Panc1 (cell line): ENCODE measurements around the gene KCNK10. TPM values are rescaled to one million over a fixed set of nuclear protein-coding genes. Genes with fewer than 3 reads are reported as not detected.

Experiments used
- ATAC-seq: fragments of 200-7000 bp; cut with Tn5 transposase; 2 replicates; pipeline ENCODE4 v1.9.1; 2020; ENCODE audit warnings: mild to moderate bottlenecking, moderate library complexity
- BruUV-seq: library from RNA; stranded (reverse); fragments of 400-500 nt; replicated peaks from 2 replicates; lab custom pipeline; 2021; lab: Mats Ljungman, UMichigan
- CTCF ChIA-PET: fragments of 300-600 bp; sonication (Branson Sonifier 250); formaldehyde crosslinking; loops from one replicate; lab custom pipeline; 2022; ENCODE audit warnings: antibody characterized with exemption; lab: Charles Lee
- POLR2A ChIA-PET: fragments of 300-600 bp; sonication (Branson Sonifier 250); formaldehyde crosslinking; loops from one replicate; lab custom pipeline; 2022; ENCODE audit warnings: antibody characterized with exemption; lab: Charles Lee
- DNase-seq: peaks from one replicate; pipeline ENCODE4 v3.0.0-alpha.2; 2010; ENCODE audit warnings: low read depth, low spot score
- H3K27ac ChIP-seq: 2 replicates; pipeline ENCODE4 v1.5.1; 2011; ENCODE audit warnings: mild to moderate bottlenecking, low read length, inconsistent platforms
- H3K27me3 ChIP-seq: fragments of 200-500 bp; sonication (Bioruptor generic); 2 replicates; pipeline ENCODE4 v1.6.0; 2014; ENCODE audit warnings: low read length, inconsistent platforms; ENCODE audit not compliant: control insufficient read depth, insufficient read depth
- H3K36me3 ChIP-seq: fragments of 200-500 bp; sonication (Bioruptor generic); 2 replicates; pipeline ENCODE4 v1.5.1; 2014; ENCODE audit warnings: inconsistent platforms, mild to moderate bottlenecking, low read length, moderate library complexity; ENCODE audit not compliant: control insufficient read depth, insufficient read depth
- H3K4me1 ChIP-seq: 2 replicates; pipeline ENCODE4 v1.5.1; 2011; ENCODE audit warnings: inconsistent platforms, mild to moderate bottlenecking, low read length, moderate library complexity; ENCODE audit not compliant: control insufficient read depth, insufficient read depth
- H3K4me3 ChIP-seq, 2 experiments: 2 replicates each; pipeline ENCODE4 v1.5.1; 2011 to 2012; ENCODE audit warnings: low read depth in 2 of 2, low read length in 2 of 2, mild to moderate bottlenecking in 2 of 2, inconsistent platforms in 1 of 2, moderate library complexity in 1 of 2
- H3K9me3 ChIP-seq: fragments of 200-500 bp; sonication (Bioruptor generic); 2 replicates; pipeline ENCODE4 v1.5.1; 2014; ENCODE audit warnings: low read depth, mild to moderate bottlenecking, inconsistent platforms, low read length, moderate library complexity; ENCODE audit not compliant: control insufficient read depth, insufficient read depth
- CTCF ChIP-seq: fragments of 450-650 bp; IDR thresholded peaks from 2 replicates; pipeline ENCODE4 v1.5.1; 2017; ENCODE audit warnings: mild to moderate bottlenecking
- POLR2AphosphoS5 ChIP-seq: IDR thresholded peaks from 2 replicates; pipeline ENCODE4 v1.6.1; 2012; ENCODE audit warnings: mild to moderate bottlenecking, low read depth, low read length, moderate library complexity
- REST ChIP-seq, 2 experiments: IDR thresholded peaks; 2 replicates each; pipeline ENCODE4 v1.6.1; 2011 to 2012; ENCODE audit warnings: low read depth in 2 of 2, control low read depth in 1 of 2, low read length in 1 of 2, mild to moderate bottlenecking in 1 of 2, moderate library complexity in 1 of 2; ENCODE audit not compliant: insufficient read depth in 1 of 2
- SIN3A ChIP-seq: IDR thresholded peaks from 2 replicates; pipeline ENCODE4 v1.6.1; 2012; ENCODE audit warnings: low read depth, mild to moderate bottlenecking, low read length, moderate library complexity, borderline replicate concordance; ENCODE audit not compliant: insufficient read depth
- TCF7L2 ChIP-seq: IDR thresholded peaks from 2 replicates; pipeline ENCODE4 v1.6.1; 2011; ENCODE audit warnings: mild to moderate bottlenecking, low read depth, low read length, inconsistent platforms
- in situ Hi-C: cut with HindIII; loops from 2 replicates; pipeline ENCODE4 v1.10.0; 2016; ENCODE audit warnings: low sequenced_read_pairs, low pct_unique_long_range_greater_than_20kb
- intact Hi-C: fragments of 100-400 bp; cut with micrococcal nuclease; formaldehyde crosslinking; loops from one replicate; pipeline ENCODE4 v1.10.0; 2022; ENCODE audit not compliant: unreplicated experiment
- total RNA-seq: library from RNA; stranded (reverse); gene quantifications from one replicate; pipeline ENCODE4 v1.2.1, GENCODE V29; 2021; ENCODE audit not compliant: unreplicated experiment

Gene KCNK10
- total RNA-seq, 1 experiment from 2014 or later = 0.28 TPM

GRCh38 chr14:88327497-88327896, 4.4 kb upstream of the KCNK10 start:
- TF ChIP-seq POLR2AphosphoS5 (no peak), SIN3A (no peak), REST (IDR thresholded peaks at IDR 0.05; ENCODE audit: insufficient read depth in 1 of 2, low read depth in 2 of 2, low read length in 1 of 2) (no peak), TCF7L2 (no peak), CTCF (no peak)
- no peaks in the 10 kb centered on the region for H3K9me3 ChIP-seq
- no peaks in the 10 kb centered on the region for H3K36me3 ChIP-seq
- peaks cover 7% of the 10 kb centered on the region for H3K4me1 ChIP-seq
- BruUV-seq = no TSS peak
- intact Hi-C loops = no loop called here
- CTCF ChIA-PET = no interaction called here
- no peak overlapping the region for H3K4me3 ChIP-seq
- H3K27me3 ChIP-seq = peaks cover 29% of the 10 kb centered on the region
- POLR2A ChIA-PET = no interaction called here
- in situ Hi-C loops = no loop called here
- ATAC-seq (no peak), DNase-seq (no peak)
- H3K27ac ChIP-seq = no peak overlapping the region

GRCh38 chr14:88326352-88327103, 3.5 kb upstream of the KCNK10 start:
- Histone ChIP-seq H3K36me3 (no peaks in the 10 kb centered on the region), H3K27me3 (peaks cover 35% of the 10 kb centered on the region), H3K4me3 (peak overlapping the region; percentile 21 to 40), H3K4me1 (peaks cover 7% of the 10 kb centered on the region), H3K9me3 (no peaks in the 10 kb centered on the region), H3K27ac (no peak overlapping the region)
- CTCF ChIA-PET = no interaction called here
- in situ Hi-C loops (no loop called here), intact Hi-C loops (no loop called here)
- DNase-seq = no peak
- no TSS peak for BruUV-seq
- POLR2A ChIA-PET = no interaction called here
- peak; percentile 51 for ATAC-seq
- no peak for TF ChIP-seq TCF7L2

GRCh38 chr14:88325883-88326282, 2.8 kb upstream of the KCNK10 start:
- Histone ChIP-seq H3K27ac (no peak overlapping the region), H3K4me3 (no peak overlapping the region; a peak in 1 of 4 replicates), H3K9me3 (no peaks in the 10 kb centered on the region), H3K27me3 (peaks cover 38% of the 10 kb centered on the region), H3K36me3 (no peaks in the 10 kb centered on the region), H3K4me1 (peaks cover 7% of the 10 kb centered on the region)
- CTCF ChIA-PET = no interaction called here
- in situ Hi-C loops (no loop called here), intact Hi-C loops (no loop called here)
- DNase-seq (no peak), ATAC-seq (no peak)
- BruUV-seq = no TSS peak
- no peak for TF ChIP-seq POLR2AphosphoS5
- TF ChIP-seq CTCF = no peak
- no peak for TF ChIP-seq REST (IDR thresholded peaks at IDR 0.05; ENCODE audit: insufficient read depth in 1 of 2, low read depth in 2 of 2, low read length in 1 of 2)
- TF ChIP-seq SIN3A = no peak
- TF ChIP-seq TCF7L2 = no peak
- POLR2A ChIA-PET = no interaction called here
